B cell (primary cell): ENCODE measurements around the gene NBEAL1. TPM values are rescaled to one million over a fixed set of nuclear protein-coding genes. Genes with fewer than 3 reads are reported as not detected.
"Not testable (repeated sequence)": the region's sequence is repeated elsewhere in the genome, so short reads cannot be mapped to it uniquely, and the experiment has no call there.

Source experiments
- ATAC-seq: fragments of 200-7000 bp; cut with Tn5 transposase; one replicate; pipeline ENCODE4 v1.10.0; 2021; ENCODE audit warnings: low read depth, mild to moderate bottlenecking, moderate number of reproducible peaks, moderate library complexity
- CTCF ChIA-PET: fragments of 350-600 bp; sonication (Branson Sonifier 250); formaldehyde crosslinking; loops from one replicate; lab custom pipeline; 2021; ENCODE audit warnings: antibody characterized with exemption, inconsistent platforms; lab: Charles Lee
- POLR2A ChIA-PET: fragments of 350-600 bp; sonication (Branson Sonifier 250); formaldehyde crosslinking; loops from one replicate; lab custom pipeline; 2021; ENCODE audit warnings: antibody characterized with exemption; lab: Charles Lee
- DNase-seq: peaks from one replicate; pipeline ENCODE4 v3.0.0; 2013
- H2AFZ ChIP-seq: 2 replicates; pipeline ENCODE4 v1.6.1; 2012; ENCODE audit warnings: mild to moderate bottlenecking, low read depth, low read length; ENCODE audit not compliant: insufficient read depth, poor library complexity, severe bottlenecking
- H3K27ac ChIP-seq, 2 donors: 1 replicate in 1 of 2; 2 replicates in 1 of 2; pipeline ENCODE4 v1.5.1; 2012 to 2013; ENCODE audit warnings: low read length in 2 of 2, mild to moderate bottlenecking in 2 of 2, moderate library complexity in 1 of 2
- H3K27me3 ChIP-seq, 4 experiments: fragments of 200-600 bp in 1 of 4; sonication (generic) in 1 of 4; replicated peaks in 1 of 4; 1 replicate in 2 of 4; 2 replicates in 2 of 4; pipeline versions ENCODE4 v1.6.1 to v1.7.0; 2013 to 2016; ENCODE audit warnings: low read length in 3 of 4, mild to moderate bottlenecking in 2 of 4, mixed read lengths in 1 of 4, moderate library complexity in 1 of 4; ENCODE audit not compliant: insufficient read depth in 4 of 4, control insufficient read depth in 3 of 4; ENCODE audit errors: control extremely low read depth in 1 of 4
- H3K36me3 ChIP-seq, 2 experiments: replicated peaks in 1 of 2; 1 replicate in 1 of 2; 2 replicates in 1 of 2; pipeline versions ENCODE4 v1.6.1 to v1.7.1; 2013; ENCODE audit warnings: low read length in 1 of 2; ENCODE audit not compliant: insufficient read depth in 2 of 2, control insufficient read depth in 1 of 2; ENCODE audit errors: control extremely low read depth in 1 of 2, extremely low read depth in 1 of 2
- H3K4me1 ChIP-seq, 2 donors: fragments of 200-600 bp in 1 of 2; sonication (generic) in 1 of 2; 1 replicate in 1 of 2; 2 replicates in 1 of 2; pipeline versions ENCODE4 v1.5.1 to v1.6.1; 2013 to 2017; ENCODE audit warnings: low read length in 2 of 2; ENCODE audit not compliant: control insufficient read depth in 2 of 2, insufficient read depth in 2 of 2
- H3K4me2 ChIP-seq: replicated peaks from 2 replicates; pipeline ENCODE3; 2012; ENCODE audit warnings: mild to moderate bottlenecking, low read depth, low read length; ENCODE audit not compliant: poor library complexity, severe bottlenecking
- H3K4me3 ChIP-seq, 5 experiments: fragments of 200-600 bp in 1 of 5; sonication (generic) in 1 of 5; 1 replicate in 3 of 5; 2 replicates in 2 of 5; pipeline versions ENCODE4 v1.5.1 to v1.7.0; 2011 to 2016; ENCODE audit warnings: low read length in 4 of 5, mild to moderate bottlenecking in 4 of 5, low read depth in 2 of 5, control low read depth in 1 of 5, moderate library complexity in 1 of 5; ENCODE audit not compliant: insufficient read depth in 1 of 5; ENCODE audit errors: control extremely low read depth in 1 of 5, extremely low read depth in 1 of 5
- H3K79me2 ChIP-seq: fragments of 200-600 bp; sonication (generic); one replicate; pipeline ENCODE4 v1.6.0; 2016; ENCODE audit warnings: low read length; ENCODE audit not compliant: control insufficient read depth, insufficient read depth
- H3K9ac ChIP-seq: fragments of 200-600 bp; sonication (generic); 2 replicates; pipeline ENCODE4 v1.6.1; 2017; ENCODE audit warnings: mild to moderate bottlenecking, low read length, moderate library complexity
- H3K9me3 ChIP-seq, 3 donors: one replicate each; pipeline versions ENCODE4 v1.6.1 to v1.7.1; 2013; ENCODE audit warnings: low read length in 2 of 3; ENCODE audit not compliant: control insufficient read depth in 2 of 3, insufficient read depth in 1 of 3; ENCODE audit errors: control extremely low read depth in 1 of 3
- H4K20me1 ChIP-seq: 2 replicates; pipeline ENCODE4 v1.6.0; 2012; ENCODE audit warnings: mild to moderate bottlenecking, low read length; ENCODE audit not compliant: insufficient read depth, control insufficient read depth, poor library complexity, severe bottlenecking
- H3K27ac Mint-ChIP-seq: one replicate; pipeline ENCODE4 v1.8.0; 2021; ENCODE audit warnings: mixed read lengths
- H3K27me3 Mint-ChIP-seq: one replicate; pipeline ENCODE4 v1.8.0; 2021; ENCODE audit warnings: mixed read lengths
- H3K4me1 Mint-ChIP-seq: one replicate; pipeline ENCODE4 v1.8.0; 2021; ENCODE audit warnings: mixed read lengths
- H3K4me3 Mint-ChIP-seq: one replicate; pipeline ENCODE4 v1.8.0; 2021; ENCODE audit warnings: mixed read lengths
- H3K9me3 Mint-ChIP-seq: one replicate; pipeline ENCODE4 v1.8.0; 2022; ENCODE audit warnings: mixed read lengths; ENCODE audit not compliant: insufficient read depth
- CTCF ChIP-seq: fragments of 200-600 bp; IDR thresholded peaks from one replicate; pipeline ENCODE4 v1.8.0; 2022; ENCODE audit warnings: antibody characterized with exemption, mild to moderate bottlenecking
- EZH2 ChIP-seq: IDR thresholded peaks from 2 replicates; pipeline ENCODE4 v1.6.1; 2012; ENCODE audit warnings: borderline replicate concordance, low read depth, mild to moderate bottlenecking, moderate library complexity, low read length; ENCODE audit not compliant: insufficient read depth, poor library complexity, severe bottlenecking
- WGBS: methylation state at CpG from one replicate; pipeline ENCODE4 v1.1.5; 2013; ENCODE audit warnings: missing lambda C conversion rate; ENCODE audit not compliant: insufficient coverage; 5-methylcytosine and 5-hydroxymethylcytosine counted together
- intact Hi-C: fragments of 100-400 bp; cut with micrococcal nuclease; formaldehyde crosslinking; loops from one replicate; pipeline ENCODE4 v1.10.0; 2022
- polyA plus RNA-seq: library from polyadenylated mRNA; depleted of rRNA; stranded (reverse); fragments of >200 nt; gene quantifications from 2 replicates; pipeline ENCODE4 v1.2.3, GENCODE V29; 2012
- total RNA-seq, 2 donors: library from RNA; stranded (reverse); fragments of 120-200 nt in 1 of 2; gene quantifications; 1 replicate in 1 of 2; 2 replicates in 1 of 2; pipeline versions ENCODE4 v1.2.3 to v1.2.4, GENCODE V29; 2013 to 2022

The NBEAL1 gene
- total and polyA plus RNA-seq, 2 donors (not counting 1 experiment from before 2014, with no cell fraction given), result 2.2 to 22.0 TPM

DNA sequence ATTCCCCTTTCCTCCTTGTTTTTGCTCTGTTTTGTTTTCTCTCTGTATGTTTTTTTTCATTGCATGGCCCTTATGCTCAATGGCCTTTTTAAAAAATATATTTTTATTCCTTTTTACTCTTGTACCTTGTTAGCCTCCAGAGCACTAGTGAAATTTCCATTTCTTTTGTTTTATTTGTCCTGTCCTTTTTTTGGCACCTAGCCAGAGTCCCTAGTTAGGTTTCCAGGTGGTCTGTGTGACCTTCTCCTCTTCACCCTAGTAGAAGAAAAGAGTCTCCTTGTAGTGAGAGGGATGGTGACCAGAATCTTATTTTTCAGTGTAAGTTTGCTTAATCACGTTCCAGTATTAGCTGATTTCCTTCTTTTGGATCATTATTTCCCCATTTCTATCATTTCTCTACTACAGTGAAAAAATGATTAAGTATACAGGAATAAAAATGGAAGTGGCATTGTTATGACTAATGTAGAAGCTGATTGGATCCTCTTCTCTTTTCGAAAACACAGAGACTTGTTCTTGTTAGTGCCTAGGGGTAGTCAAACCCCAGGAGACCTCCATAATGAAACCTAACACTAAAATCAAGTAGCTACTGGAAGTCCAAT is 65.9 kb downstream of the NBEAL1 start:
- H3K4me3 Mint-ChIP-seq, result no peak overlapping the region
- no peak overlapping the region for H3K4me2 ChIP-seq
- ChIA-PET CTCF (no interaction called here), POLR2A (no interaction called here)
- H3K36me3 ChIP-seq, result peaks cover 0 to 1% of the 10 kb centered on the region in 2 experiments
- H3K27me3 ChIP-seq, result no peaks in the 10 kb centered on the region
- intact Hi-C loops, result no loop called here
- no peak for TF ChIP-seq EZH2
- TF ChIP-seq CTCF, result no peak
- no peak for DNase-seq
- no peak overlapping the region for H3K4me3 ChIP-seq
- H3K27me3 Mint-ChIP-seq, result no peaks in the 10 kb centered on the region
- no peak for ATAC-seq
- H3K4me1 Mint-ChIP-seq, result no peaks in the 10 kb centered on the region
- WGBS, result no CpG with 5 or more reads among the region's 2 CpGs
- H3K27ac ChIP-seq, result no peak overlapping the region
- no peaks in the 10 kb centered on the region for H3K9me3 Mint-ChIP-seq
- H3K27ac Mint-ChIP-seq, result no peak overlapping the region
- H4K20me1 ChIP-seq, result no peaks in the 10 kb centered on the region
- no peaks in the 10 kb centered on the region for H3K79me2 ChIP-seq
- H3K9ac ChIP-seq, result no peak overlapping the region
- no peaks in the 10 kb centered on the region for H3K4me1 ChIP-seq
- H3K9me3 ChIP-seq, result no peaks in the 10 kb centered on the region
- no peak overlapping the region for H2AFZ ChIP-seq

- DNase-seq (no peak), ATAC-seq (no peak)
- WGBS, result no CpG with 5 or more reads among the region's 2 CpGs
- Histone ChIP-seq H3K36me3 (peaks cover 0 to 2% of the 10 kb centered on the region in 2 experiments), H3K4me2 (no peak overlapping the region), H3K4me1 (no peaks in the 10 kb centered on the region), H3K9ac (no peak overlapping the region), H3K27me3 (no peaks in the 10 kb centered on the region), H3K9me3 (no peaks in the 10 kb centered on the region), H3K79me2 (no peaks in the 10 kb centered on the region), H2AFZ (no peak overlapping the region), H4K20me1 (no peaks in the 10 kb centered on the region), H3K27ac (no peak overlapping the region), H3K4me3 (no peak overlapping the region)
- no peaks in the 10 kb centered on the region for H3K27me3 Mint-ChIP-seq
- intact Hi-C loops, result no loop called here
- no peak overlapping the region for H3K27ac Mint-ChIP-seq
- H3K4me3 Mint-ChIP-seq, result no peak overlapping the region
- POLR2A ChIA-PET, result no interaction called here
- H3K9me3 Mint-ChIP-seq, result no peaks in the 10 kb centered on the region
- no peaks in the 10 kb centered on the region for H3K4me1 Mint-ChIP-seq
- CTCF ChIA-PET, result no interaction called here
- TF ChIP-seq EZH2 (no peak), CTCF (no peak)
Observed at GRCh38 chr2:203083328-203083727, 68.7 kb downstream of the NBEAL1 start.

GRCh38 chr2:203086381-203086780 is 71.7 kb downstream of the NBEAL1 start:
- POLR2A ChIA-PET, H3K27me3 Mint-ChIP-seq, ATAC-seq, intact Hi-C loops, DNase-seq, H3K9ac ChIP-seq, H3K27ac Mint-ChIP-seq, H3K4me2 ChIP-seq, H3K4me3 Mint-ChIP-seq, H3K9me3 Mint-ChIP-seq, H3K27ac ChIP-seq, H3K4me1 ChIP-seq, CTCF ChIA-PET, H3K27me3 ChIP-seq, H3K4me3 ChIP-seq, H4K20me1 ChIP-seq, H3K36me3 ChIP-seq, H3K4me1 Mint-ChIP-seq, H3K79me2 ChIP-seq, H3K9me3 ChIP-seq, H2AFZ ChIP-seq: not testable (repeated sequence)
- WGBS, result no CpG with 5 or more reads among the region's 1 CpG
